ENCODE measurements around the gene KDM4B.

DNA sequence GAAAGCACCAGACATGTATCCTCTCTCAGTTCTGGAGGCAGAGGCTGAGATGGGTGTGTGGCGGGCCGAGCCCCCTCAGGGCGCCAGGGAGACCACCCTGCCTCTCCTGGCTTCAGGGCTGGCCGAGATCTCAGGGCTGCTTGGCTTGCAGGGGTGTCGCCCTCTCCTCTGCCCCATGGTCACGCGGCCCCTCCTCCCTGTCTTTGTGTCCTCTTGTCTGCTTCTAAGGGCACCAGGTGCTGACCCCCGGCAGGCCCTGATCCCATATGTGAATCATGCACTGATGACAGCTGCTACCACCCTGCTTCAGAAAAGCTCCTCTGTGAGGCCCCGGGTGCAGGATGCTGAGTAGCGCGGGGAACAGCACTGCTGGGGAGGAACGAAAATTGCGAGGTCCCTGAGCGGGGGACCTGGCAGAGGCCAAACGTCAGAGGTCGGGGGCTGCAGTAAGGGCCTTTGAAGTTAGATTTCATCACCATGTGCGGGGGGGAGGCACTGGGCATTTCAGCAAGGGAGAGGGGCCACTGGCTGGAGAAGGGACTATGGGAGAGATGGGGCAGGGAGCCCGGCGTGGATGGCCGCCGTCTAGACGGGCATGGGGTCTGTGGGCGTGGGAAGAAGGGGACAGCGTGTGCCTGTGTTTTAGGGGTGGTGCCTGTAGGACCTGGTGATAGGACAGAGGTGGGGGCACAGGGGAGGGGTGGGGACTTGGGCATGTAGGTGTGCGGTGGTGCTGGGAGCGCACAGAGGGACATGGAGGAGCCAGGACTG, 125.2 kb downstream of the KDM4B start:
- TF ChIP-seq, protein P1, sequence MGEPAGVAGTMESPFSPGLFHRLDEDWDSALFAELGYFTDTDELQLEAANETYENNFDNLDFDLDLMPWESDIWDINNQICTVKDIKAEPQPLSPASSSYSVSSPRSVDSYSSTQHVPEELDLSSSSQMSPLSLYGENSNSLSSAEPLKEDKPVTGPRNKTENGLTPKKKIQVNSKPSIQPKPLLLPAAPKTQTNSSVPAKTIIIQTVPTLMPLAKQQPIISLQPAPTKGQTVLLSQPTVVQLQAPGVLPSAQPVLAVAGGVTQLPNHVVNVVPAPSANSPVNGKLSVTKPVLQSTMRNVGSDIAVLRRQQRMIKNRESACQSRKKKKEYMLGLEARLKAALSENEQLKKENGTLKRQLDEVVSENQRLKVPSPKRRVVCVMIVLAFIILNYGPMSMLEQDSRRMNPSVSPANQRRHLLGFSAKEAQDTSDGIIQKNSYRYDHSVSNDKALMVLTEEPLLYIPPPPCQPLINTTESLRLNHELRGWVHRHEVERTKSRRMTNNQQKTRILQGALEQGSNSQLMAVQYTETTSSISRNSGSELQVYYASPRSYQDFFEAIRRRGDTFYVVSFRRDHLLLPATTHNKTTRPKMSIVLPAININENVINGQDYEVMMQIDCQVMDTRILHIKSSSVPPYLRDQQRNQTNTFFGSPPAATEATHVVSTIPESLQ (CRISPR knock-in tag; IDR thresholded peaks at IDR 0.05): no peak
- TF ChIP-seq POLR2AphosphoS5 (IDR thresholded peaks at IDR 0.05; ENCODE audit: control insufficient read depth, insufficient read depth, low read depth, low read length) (no peak), DMBX1 (CRISPR knock-in tag; IDR thresholded peaks at IDR 0.05; ENCODE audit: borderline replicate concordance) (no peak), MBD2 (IDR thresholded peaks at IDR 0.05; ENCODE audit: borderline replicate concordance, low read depth) (no peak)
- TF ChIP-seq, protein P2, sequence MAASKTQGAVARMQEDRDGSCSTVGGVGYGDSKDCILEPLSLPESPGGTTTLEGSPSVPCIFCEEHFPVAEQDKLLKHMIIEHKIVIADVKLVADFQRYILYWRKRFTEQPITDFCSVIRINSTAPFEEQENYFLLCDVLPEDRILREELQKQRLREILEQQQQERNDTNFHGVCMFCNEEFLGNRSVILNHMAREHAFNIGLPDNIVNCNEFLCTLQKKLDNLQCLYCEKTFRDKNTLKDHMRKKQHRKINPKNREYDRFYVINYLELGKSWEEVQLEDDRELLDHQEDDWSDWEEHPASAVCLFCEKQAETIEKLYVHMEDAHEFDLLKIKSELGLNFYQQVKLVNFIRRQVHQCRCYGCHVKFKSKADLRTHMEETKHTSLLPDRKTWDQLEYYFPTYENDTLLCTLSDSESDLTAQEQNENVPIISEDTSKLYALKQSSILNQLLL (CRISPR knock-in tag; IDR thresholded peaks at IDR 0.05; ENCODE audit: borderline replicate concordance): no peak
- TF ChIP-seq, protein P3, sequence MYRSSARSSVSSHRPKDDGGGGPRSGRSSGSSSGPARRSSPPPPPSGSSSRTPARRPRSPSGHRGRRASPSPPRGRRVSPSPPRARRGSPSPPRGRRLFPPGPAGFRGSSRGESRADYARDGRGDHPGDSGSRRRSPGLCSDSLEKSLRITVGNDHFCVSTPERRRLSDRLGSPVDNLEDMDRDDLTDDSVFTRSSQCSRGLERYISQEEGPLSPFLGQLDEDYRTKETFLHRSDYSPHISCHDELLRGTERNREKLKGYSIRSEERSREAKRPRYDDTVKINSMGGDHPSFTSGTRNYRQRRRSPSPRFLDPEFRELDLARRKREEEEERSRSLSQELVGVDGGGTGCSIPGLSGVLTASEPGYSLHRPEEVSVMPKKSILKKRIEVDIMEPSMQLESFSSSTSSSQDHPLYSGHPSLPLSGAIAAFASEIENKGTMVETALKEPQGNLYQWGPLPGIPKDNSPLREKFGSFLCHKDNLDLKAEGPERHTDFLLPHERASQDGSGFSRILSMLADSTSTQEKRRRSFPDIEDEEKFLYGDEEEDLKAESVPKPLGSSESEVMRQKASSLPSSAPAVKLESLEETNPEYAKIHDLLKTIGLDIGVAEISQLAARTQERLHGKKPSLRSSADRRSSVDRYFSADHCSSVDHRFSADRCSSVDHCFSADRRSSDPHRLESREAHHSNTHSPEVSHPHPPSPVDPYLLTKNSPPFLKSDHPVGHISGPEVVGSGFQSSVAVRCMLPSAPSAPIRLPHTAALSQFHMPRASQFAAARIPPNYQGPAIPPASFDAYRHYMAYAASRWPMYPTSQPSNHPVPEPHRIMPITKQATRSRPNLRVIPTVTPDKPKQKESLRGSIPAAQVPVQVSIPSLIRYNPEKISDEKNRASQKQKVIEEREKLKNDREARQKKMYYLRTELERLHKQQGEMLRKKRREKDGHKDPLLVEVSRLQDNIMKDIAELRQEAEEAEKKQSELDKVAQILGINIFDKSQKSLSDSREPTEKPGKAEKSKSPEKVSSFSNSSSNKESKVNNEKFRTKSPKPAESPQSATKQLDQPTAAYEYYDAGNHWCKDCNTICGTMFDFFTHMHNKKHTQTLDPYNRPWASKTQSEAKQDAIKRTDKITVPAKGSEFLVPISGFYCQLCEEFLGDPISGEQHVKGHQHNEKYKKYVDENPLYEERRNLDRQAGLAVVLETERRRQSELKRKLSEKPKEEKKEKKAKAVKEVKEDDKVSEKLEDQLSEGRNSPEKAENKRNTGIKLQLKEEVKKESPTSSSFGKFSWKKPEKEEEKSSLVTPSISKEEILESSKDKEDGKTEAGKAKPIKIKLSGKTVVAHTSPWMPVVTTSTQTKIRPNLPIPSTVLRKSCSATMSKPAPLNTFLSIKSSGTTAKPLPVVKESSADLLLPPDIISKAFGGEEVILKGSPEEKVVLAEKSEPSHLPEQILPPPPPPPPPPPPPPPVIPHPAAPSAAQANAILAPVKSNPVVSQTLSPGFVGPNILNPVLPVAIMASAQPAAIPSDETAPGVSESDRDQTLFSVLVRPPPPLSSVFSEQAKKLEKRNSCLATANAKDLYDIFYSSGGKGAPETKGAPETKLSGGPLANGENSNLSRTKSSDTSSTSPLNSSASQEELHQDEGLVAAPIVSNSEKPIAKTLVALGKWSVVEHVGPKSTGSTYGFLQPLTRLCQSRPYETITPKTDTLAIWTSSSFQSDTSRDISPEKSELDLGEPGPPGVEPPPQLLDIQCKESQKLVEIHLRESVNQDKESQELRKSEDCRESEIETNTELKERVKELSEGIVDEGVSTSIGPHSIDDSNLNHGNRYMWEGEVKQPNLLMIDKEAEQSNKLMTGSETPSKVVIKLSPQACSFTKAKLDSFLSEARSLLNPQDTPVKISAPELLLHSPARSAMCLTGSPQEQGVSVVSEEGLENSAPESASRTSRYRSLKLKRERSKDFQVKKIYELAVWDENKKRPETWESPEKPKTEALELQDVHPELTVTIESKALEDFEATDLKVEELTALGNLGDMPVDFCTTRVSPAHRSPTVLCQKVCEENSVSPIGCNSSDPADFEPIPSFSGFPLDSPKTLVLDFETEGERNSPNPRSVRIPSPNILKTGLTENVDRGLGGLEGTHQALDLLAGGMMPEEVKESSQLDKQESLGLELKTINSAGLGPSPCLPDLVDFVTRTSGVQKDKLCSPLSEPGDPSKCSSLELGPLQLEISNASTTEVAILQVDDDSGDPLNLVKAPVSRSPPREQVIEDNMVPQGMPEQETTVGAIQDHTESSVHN (IDR thresholded peaks at IDR 0.05; ENCODE audit: borderline replicate concordance in 1 of 2, low read depth in 1 of 2): no peak
